A549 (cell line): ENCODE data around the gene CNST.

Source experiments
- MYC ChIP-seq: IDR thresholded peaks from 2 replicates; pipeline ENCODE4 v1.6.1; 2012; ENCODE audit warnings: mild to moderate bottlenecking, inconsistent platforms, low read length, improper control_type of control experiment, borderline replicate concordance
- PBX3 ChIP-seq: IDR thresholded peaks from 2 replicates; pipeline ENCODE4 v1.6.1; 2012

GRCh38 chr1:246572785-246573184, 6.5 kb downstream of the CNST start:
- no peak for TF ChIP-seq MYC
- TF ChIP-seq PBX3, result no peak
